Measurements from ENCODE around the gene CST9.

The CST9 gene

GRCh38 chr20:23554401-23554800 lies 51.3 kb downstream of the CST9 start:
- no peak for DNase-seq (ENCODE audit: low read depth in 2 of 3, low spot score in 1 of 3)

Measured in stimulated activated CD4-positive, alpha-beta T cell treated with anti-CD3 and anti-CD28 coated beads, Interleukin-12 subunit alpha, Interleukin-12 subunit beta, amount 100 ng/mL, for 48 hours (primary cell).